A673 (cell line): ENCODE measurements around the gene SNTA1. TPM values are rescaled to one million over a fixed set of nuclear protein-coding genes. Genes with fewer than 3 reads are reported as not detected.

ENCODE experiments used
- BruUV-seq: library from RNA; stranded (reverse); fragments of 400-500 nt; replicated peaks from 2 replicates; lab custom pipeline; 2021; lab: Mats Ljungman, UMichigan
- CTCF ChIA-PET: fragments of 300-600 bp; sonication (Branson Sonifier 250); formaldehyde crosslinking; loops from one replicate; lab custom pipeline; 2022; ENCODE audit warnings: antibody characterized with exemption; lab: Charles Lee
- POLR2A ChIA-PET: fragments of 300-600 bp; sonication (Branson Sonifier 250); formaldehyde crosslinking; loops from one replicate; lab custom pipeline; 2022; ENCODE audit warnings: antibody characterized with exemption; ENCODE audit not compliant: low non-redundant PET; lab: Charles Lee
- DNase-seq: peaks from one replicate; pipeline ENCODE4 v3.0.0-alpha.2; 2015; ENCODE audit warnings: low spot score
- H3K27ac ChIP-seq: fragments of 200-600 bp; sonication (generic); 2 replicates; pipeline ENCODE4 v1.5.1; 2016; ENCODE audit warnings: mixed run types, low read depth, mild to moderate bottlenecking, mixed read lengths, antibody characterized with exemption, low read length; ENCODE audit not compliant: poor library complexity, severe bottlenecking
- H3K27me3 ChIP-seq: fragments of 200-600 bp; sonication (generic); replicated peaks from 2 replicates; pipeline ENCODE4 v1.6.1; 2017; ENCODE audit warnings: mixed run types, low read depth, mild to moderate bottlenecking, mixed read lengths, antibody characterized with exemption, low read length; ENCODE audit not compliant: insufficient read depth, poor library complexity
- H3K36me3 ChIP-seq: fragments of 200-600 bp; sonication (generic); 2 replicates; pipeline ENCODE4 v1.6.1; 2016; ENCODE audit warnings: mixed run types, mild to moderate bottlenecking, mixed read lengths, antibody characterized with exemption, low read length; ENCODE audit not compliant: insufficient read depth, poor library complexity, severe bottlenecking
- H3K4me1 ChIP-seq: fragments of 200-600 bp; sonication (generic); 2 replicates; pipeline ENCODE4 v1.6.1; 2017; ENCODE audit warnings: mixed run types, mild to moderate bottlenecking, mixed read lengths, antibody characterized with exemption, low read length; ENCODE audit not compliant: insufficient read depth, poor library complexity, severe bottlenecking
- H3K4me3 ChIP-seq: fragments of 200-600 bp; sonication (generic); 2 replicates; pipeline ENCODE4 v1.5.1; 2016; ENCODE audit warnings: low read depth, mixed run types, mild to moderate bottlenecking, mixed read lengths, low read length; ENCODE audit not compliant: poor library complexity, severe bottlenecking
- H3K9me3 ChIP-seq: fragments of 200-600 bp; sonication (generic); 2 replicates; pipeline ENCODE4 v1.6.1; 2016; ENCODE audit warnings: mixed run types, low read depth, mild to moderate bottlenecking, mixed read lengths, antibody characterized with exemption, low read length; ENCODE audit not compliant: poor library complexity, severe bottlenecking
- CTCF ChIP-seq: fragments of 300-800, 200-600 bp; sonication (generic); conservative IDR thresholded peaks from 2 replicates; pipeline ENCODE4 v1.5.1; 2017; ENCODE audit warnings: low read depth, mild to moderate bottlenecking, antibody characterized with exemption, low read length, moderate library complexity, mixed read lengths
- EZH2 ChIP-seq: fragments of 200-600 bp; sonication (generic); IDR thresholded peaks from 2 replicates; pipeline ENCODE4 v1.6.1; 2017; ENCODE audit warnings: borderline replicate concordance, low read depth, mild to moderate bottlenecking, mixed read lengths, antibody characterized with exemption, low read length; ENCODE audit not compliant: poor library complexity, severe bottlenecking
- intact Hi-C: fragments of 100-400 bp; cut with micrococcal nuclease; formaldehyde crosslinking; loops from one replicate; pipeline ENCODE4 v1.10.0; 2022; ENCODE audit not compliant: unreplicated experiment
- total RNA-seq: library from RNA; stranded (reverse); gene quantifications from 2 replicates; pipeline ENCODE4 v1.2.3, GENCODE V29; 2021

SNTA1 gene
- total RNA-seq, 1 experiment from 2014 or later: 4.4 TPM

GRCh38 chr20:33401921-33402369, 41.6 kb downstream of the SNTA1 start:
- TSS peak; percentile 87 for BruUV-seq
- Histone ChIP-seq H3K27ac (peak overlapping the region; percentile 62), H3K9me3 (no peaks in the 10 kb centered on the region), H3K27me3 (no peaks in the 10 kb centered on the region), H3K4me3 (peak overlapping the region; percentile 71), H3K36me3 (no peaks in the 10 kb centered on the region), H3K4me1 (peaks cover 7% of the 10 kb centered on the region)
- ChIA-PET POLR2A (no interaction called here), CTCF (no interaction called here)
- DNase-seq: peak; percentile 22
- intact Hi-C loops: no loop called here
- TF ChIP-seq EZH2 (no peak), CTCF (no peak)

- Histone ChIP-seq H3K27ac (peak within 1 kb of the TSS; percentile 62), H3K9me3 (no peaks in the 10 kb centered on the region), H3K36me3 (peaks cover 5% of the 10 kb centered on the region), H3K4me1 (peaks cover 7% of the 10 kb centered on the region), H3K27me3 (no peaks in the 10 kb centered on the region), H3K4me3 (peak within 1 kb of the TSS; percentile 71)
- TSS peak; percentile 49 for BruUV-seq
- intact Hi-C loops: no loop called here
- peak; percentile 96 for DNase-seq
- CTCF ChIA-PET: no interaction called here
- TF ChIP-seq EZH2 (no peak), CTCF (no peak)
- POLR2A ChIA-PET: interaction anchor here (0.6 kb wide), 1 partner anchor 13 kb away, joined by 9 read pairs; no protein-coding TSS in a partner anchor
These were observed 42.2 kb downstream of the SNTA1 start, which contains the start of gene CDK5RAP1 for GRCh38 chr20:33401184-33401920. Gene CDK5RAP1 (minus strand): TSS chr20:33401519. CDS start chr20:33397064, 4,455 bp downstream.

- intact Hi-C loops: no loop called here
- Histone ChIP-seq H3K4me1 (peaks cover 7% of the 10 kb centered on the region), H3K27me3 (no peaks in the 10 kb centered on the region), H3K4me3 (peak overlapping the region; percentile 71), H3K27ac (peak overlapping the region; percentile 62), H3K9me3 (no peaks in the 10 kb centered on the region), H3K36me3 (peaks cover 6% of the 10 kb centered on the region)
- ChIA-PET POLR2A (interaction anchor here (0.6 kb wide), 1 partner anchor 13 kb away, joined by 9 read pairs; no protein-coding TSS in a partner anchor), CTCF (no interaction called here)
- no TSS peak for BruUV-seq
- TF ChIP-seq CTCF (no peak), EZH2 (no peak)
- peak; percentile 14 for DNase-seq
These were observed 42.8 kb downstream of the SNTA1 start for GRCh38 chr20:33400812-33401183.
